D341Med (cell line): ENCODE results near the gene DNAH1.
"Not testable (repeated sequence)": the region's sequence is repeated elsewhere in the genome, so short reads cannot be mapped to it uniquely, and the experiment has no call there.

Experiments used
- DNase-seq: peaks from one replicate; pipeline ENCODE4 v3.0.0; 2012; ENCODE audit warnings: low spot score

DNAH1 gene

DNA sequence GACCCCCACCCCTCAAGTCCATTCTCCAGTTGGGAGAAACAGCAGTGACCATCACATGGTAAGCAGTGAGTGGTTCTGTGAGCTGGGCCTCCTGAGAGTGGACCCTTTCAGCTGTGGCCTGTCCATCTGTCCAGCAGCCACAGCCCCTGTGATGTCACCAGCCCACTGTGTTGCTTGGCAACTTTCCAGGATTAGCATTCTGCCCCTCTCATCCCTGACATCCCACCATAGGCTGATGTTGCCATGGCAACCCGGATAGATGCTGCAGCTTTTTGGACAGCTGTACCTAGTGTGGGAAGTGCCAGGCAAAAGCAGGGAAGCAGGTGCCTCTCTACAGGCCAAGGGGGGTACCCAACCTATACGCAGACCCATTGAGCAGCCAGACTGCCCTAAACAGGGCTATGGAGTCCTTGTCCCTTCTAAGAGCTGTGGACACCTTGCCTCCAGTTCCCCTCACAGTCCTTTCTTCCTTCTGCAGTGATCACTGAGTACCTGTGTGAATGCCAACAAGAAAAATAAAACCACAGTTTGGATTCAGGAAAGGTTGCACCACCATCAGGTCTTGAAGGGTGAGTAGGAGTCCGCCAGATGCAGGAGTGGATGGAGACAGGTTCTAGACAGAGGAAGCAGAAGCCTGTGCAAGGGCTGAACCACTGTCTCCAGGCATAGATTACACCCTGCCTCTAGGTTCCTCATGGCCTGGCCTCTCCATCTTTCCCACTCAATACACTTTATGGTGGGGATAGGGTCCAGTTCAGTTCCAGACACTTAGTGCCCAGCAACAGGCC is at the start of gene DNAH1:
DNAH1 (plus strand) TSS at position 343 of the 788 bp plus-strand sequence. CDS start 6,124 bp downstream, outside the sequence.
- no peak for DNase-seq

DNA sequence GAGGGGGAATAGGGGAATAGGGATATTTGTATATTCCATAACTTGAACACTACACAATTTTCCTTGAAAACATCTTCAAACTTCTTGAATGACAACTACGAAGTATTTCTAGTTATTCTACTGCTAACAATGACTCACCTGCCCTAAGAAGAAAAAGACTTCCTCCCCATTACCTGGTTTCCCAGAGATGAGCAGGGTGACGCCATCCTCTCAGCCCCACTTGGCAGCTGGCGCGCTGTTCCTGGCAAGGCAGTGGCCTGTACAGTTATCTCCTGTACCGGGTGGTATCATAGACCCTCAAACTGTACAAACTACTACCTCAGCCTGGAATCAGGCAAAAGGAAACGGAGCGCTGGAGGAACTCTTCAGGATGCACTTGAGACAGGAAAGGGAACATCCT is 48.1 kb upstream of the DNAH1 start:
- no peak for DNase-seq

DNA sequence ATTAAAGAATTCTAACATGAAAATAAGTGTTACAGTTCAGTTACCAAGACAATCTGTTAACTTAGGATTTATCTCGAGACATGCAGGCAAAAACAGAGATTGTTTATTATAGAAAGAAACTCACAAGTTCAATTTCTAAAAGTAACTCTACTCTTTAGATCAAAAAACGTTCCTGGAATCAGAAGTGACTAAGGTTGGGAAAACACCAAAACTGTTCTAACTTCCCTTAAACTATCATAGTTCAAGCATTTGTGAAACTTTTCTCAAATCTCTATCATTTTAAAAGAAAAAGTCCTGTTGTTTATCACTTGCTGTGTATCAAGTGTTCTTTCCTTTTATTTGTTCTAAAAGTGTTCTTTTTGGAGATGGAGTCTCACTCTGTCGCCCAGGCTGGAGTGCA is 46.3 kb upstream of the DNAH1 start:
- no peak for DNase-seq

DNA sequence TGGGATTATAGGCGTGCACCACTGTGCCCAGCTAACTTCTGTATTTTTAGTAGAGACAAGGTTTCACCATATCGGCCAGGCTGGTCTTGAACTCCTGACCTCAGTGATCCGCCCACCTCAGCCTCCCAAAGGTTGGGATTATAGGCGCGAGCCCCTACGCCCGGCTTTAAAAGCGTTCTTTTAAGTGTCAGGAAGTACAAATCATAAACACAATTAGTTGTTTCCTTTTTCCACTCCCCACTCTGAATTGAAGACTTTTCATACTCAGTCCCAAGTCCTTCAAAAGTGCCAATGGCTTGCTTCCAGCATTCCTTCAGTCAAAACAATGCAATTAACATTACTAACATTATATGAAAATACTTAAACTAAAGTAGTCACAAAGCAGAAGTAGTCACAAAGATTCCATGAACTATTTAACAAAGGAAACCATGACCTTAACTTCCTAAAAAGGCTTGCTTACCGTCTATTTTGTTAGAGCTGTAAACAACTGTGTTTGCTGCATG is 45.8 kb upstream of the DNAH1 start:
- no peak for DNase-seq

DNA sequence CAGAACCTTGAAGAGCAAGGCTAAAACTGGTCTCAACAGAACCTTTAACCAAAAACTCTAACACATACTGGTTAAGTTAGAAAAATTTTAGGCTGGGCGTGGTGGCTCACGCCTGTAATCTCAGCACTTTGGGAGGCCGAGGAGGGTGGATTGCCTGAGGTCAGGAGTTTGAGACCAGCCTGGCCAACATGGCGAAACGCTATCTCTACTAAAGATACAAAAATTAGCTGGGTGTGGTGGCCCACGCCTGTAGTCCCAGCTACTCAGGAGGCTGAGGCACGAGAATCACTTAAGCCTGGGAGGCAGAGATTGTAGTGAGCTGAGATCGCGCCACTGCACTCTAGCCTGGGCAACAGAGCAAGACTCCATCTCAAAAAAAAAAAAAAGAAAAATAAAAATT is 43.9 kb upstream of the DNAH1 start:
- not testable (repeated sequence) for DNase-seq

DNA sequence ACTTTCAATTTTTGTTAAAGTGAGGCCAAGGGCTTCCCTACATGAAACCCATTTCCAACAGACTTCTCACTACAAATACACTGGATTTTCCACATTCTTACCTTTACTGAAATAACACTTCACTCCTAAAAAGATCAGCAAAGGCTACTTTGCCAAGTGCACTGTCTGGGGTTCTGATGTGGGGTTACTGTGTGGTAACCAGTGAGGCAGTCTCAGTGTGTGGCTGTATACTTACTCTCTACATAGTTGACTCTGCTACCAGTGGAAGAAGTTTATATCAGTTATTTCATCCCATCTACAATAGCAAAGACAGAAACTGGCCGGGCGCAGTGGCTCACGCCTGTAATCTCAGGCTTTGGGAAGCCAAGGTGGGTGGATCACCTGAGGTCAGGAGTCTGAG is 43.3 kb upstream of the DNAH1 start:
- no peak for DNase-seq

DNA sequence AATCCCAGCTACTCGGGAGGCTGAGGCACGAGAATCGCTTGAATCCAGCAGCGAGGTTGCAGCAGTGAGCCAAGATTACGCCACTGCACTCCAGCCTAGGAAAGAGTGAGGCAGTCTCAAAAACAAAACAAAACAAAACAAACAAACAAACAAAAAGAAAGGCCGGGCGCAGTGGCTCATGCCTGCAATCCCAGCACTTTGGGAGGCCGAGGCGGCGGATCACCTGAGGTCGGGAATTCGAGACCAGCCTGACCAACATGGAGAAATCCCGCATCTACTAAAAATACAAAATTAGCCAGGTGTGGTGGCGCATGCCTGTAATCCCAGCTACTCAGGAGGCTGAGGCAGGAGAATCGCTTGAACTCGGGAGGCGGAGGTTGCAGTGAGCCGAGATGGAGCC is 41.3 kb upstream of the DNAH1 start:
- DNase-seq = not testable (repeated sequence)

DNA sequence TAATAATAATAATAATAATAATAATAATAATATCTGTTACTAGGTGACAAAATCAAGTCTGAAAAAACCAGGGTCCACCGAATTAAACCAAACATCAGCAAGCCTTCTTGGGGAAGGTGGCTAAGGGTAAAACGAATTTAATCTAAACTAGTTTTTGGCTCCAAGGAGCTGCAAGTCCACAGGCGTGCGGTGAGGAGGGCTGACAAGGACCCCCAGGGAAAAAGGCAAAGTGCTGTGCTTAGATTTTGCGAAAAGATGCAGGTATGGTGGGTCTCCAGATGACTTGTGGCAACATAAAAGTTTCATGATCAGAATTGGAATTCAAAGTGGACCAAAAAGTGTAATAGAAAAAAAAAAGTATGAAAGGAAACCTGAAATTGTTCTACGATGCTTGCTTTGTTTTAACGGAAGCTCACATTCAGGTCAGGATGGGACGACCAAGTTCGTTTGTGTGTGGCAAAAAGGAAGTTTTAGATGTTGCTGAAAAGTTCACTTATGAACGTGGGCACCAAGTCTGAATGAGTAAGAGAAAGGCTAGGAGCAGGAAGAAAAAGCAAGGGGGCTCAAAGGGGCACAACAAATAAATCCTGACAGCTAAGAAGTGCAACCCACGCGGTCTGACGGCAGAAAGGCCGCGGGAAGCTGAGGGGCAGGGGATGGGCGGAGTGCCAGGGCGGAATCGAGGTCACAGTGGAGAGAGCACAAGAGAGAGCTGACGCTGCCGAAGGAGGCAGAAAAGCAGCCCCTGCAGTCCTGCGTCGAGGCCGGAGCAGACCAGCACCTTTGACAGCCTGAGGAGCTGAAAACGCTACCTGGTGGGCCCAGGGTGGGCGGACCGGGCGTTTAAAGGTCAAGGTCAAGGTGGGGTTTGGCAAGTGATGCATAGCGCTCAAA is 38.8 kb upstream of the DNAH1 start:
- DNase-seq = peak; percentile 64

DNA sequence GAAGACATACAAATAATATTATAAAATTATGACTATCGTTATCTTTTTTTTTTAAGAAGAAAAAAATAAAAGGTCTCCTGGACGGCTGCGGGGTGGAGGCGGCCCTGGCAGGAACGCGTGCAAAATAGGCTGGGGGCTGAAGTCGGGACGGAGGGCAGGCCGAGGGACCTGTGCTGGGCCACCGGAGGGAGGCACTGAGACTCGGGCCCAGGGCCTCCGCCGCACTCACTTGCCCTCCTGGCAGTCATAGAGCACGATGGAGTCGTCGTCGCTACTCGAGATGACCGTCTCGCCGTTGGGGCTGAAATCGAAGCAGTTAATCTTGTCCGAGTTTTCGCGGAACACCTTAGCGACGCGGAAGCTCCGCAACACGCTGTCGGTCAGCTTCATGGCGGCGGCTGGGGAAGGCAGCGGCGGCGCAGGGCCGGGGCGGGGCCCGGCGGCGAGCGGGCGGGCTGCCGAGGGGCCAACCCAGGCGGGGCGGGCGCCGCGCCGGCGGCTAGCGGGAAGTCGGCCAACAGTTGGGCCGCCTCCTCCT is 38.1 kb upstream of the DNAH1 start:
- DNase-seq = peak; percentile 84

DNA sequence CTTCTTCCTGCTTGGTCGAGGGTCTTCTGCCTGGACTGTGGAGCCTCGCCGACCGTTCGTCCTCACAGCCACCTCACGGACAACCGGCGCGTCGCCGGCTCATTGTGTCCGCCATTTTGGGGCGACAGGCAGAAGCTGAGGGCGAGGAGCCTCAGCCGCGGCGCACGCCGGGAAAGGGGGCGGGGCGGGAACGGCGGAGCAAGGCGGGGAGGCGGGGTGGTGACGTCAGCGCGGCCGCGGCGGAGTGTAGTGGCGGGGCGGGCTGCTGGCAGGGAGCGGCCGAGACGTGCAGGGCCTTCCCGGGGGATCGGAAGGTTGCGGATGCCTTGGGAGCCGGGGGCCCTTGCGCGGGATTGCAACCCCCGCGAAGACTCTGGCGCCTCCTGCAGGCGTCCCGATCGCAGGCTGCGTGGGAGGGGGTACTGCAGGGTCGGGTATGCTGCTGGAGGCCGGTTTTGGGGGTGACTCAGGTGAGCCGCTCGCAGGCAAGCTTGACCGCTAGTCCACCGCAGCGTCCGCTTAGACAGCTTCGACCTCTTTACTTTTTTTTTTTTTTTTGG is 37.5 kb upstream of the DNAH1 start, which contains the start of gene WDR82:
WDR82 (minus strand) TSS at position 140 of the 560 bp plus-strand sequence. CDS start 288 bp downstream, outside the sequence.
- DNase-seq = peak; percentile 99

DNA sequence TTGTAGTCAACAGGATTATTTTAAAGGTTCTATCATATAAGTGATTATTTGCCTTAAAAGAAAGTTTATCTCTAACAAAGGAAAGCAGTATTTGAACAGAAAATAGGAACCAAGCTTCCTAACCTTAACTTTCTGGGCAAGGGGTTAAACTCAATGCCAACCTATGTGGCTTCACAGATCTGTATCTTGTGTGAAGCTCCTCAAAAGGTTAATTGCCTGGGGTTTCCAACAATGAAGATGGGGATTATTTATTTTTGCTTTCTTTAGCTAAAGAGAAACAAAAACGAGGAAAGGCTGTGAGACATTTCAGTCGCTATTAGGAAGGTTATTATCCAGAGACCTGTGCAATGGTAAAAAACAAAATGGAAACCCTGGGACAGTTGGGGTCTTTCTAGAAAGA is 36.5 kb upstream of the DNAH1 start:
- DNase-seq = no peak

DNA sequence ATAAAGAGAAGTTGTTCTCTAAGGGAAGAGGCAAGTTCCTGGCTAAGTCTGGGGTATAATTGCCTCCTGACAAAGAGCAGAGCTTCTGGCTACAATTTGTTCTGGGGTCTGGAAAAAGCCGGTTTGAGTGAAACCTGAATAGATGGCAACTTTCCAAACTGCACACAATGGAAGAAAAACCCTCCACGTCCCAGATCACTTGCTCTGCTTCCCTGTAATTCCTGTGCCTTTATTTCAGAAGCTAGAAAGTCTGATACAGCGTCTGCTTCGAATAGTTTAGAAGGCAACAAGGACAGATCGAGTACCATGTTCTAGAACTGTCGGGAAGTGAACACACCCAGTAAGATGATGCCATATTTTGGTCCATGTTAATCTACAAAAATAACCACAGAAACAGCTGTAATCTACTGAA is 36.1 kb upstream of the DNAH1 start:
- no peak for DNase-seq

DNA sequence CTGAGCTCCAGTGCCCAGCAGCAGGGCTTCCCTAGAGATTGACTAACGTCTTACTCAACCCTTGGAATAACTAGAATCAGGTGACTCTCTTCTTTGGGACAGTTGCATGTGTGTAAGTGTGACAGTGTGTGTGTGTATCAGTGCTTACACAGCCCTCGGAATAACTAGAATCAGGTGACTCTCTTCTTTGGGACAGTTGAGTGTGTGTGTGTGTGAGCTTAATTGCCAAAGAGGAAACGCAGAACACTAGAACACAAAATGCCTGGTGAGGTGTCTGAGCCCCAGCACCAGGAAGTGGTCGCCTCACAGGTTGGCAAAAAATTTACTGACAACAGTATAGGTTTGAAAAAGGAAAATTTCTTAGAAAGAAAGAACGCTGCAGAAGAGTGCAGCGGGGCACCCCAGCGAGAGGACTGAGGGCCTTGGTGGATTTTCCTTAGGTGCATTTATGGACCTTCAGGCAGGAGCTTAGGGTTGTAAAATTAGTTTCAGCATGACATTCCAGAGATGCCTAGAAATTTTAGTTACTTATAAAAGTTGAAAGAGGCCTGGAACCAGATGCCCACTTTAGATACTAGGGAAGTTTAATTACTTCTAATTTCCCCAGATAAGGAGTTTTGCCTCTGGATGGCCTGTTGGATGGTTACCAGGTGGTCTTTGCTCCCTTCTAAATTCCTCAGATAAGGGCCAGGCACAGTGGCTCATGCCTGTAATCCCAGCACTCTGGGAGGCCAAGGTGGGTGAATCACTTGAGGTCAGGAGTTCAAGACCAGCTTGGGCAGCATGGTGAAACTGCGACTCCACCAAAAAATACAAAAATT is 33.9 kb upstream of the DNAH1 start:
- no peak for DNase-seq

DNA sequence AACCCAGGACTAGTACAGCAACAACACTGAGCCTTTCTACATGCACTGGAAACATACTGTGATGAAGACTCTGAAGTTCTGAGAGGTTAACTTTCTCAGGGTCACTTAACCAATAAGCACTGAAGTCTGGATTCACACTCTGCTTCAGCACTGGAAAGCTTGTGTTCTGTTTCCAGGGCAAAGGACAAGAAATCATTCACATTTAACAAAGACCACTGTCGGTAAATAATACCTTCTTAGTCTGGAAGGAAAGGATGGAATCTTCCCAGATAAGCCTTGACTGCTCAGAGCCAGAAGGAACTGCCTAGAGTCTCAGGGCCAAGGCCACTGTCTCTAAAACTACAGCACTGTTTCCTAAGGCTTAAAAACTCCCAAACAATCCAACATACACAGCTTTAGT is 32.8 kb upstream of the DNAH1 start:
- no peak for DNase-seq

DNA sequence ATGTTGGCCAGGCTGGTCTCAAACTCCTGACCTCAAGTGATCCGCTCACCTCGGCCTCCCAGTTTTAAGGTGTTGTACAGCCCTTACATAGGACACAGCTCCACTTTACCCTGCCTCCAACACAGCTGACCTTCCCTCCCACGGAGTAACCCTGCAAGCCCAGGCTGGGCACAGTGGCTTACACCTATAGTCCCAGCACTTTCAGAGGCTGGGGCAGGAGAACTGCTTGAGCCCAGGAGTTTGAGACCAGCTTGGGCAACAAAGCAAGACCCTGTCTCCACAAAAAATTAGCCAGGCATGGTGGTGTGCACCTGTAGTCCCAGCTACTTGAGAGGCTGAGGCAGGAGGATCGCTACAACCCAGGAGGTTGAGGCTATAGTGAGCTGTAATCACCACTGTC is 32.1 kb upstream of the DNAH1 start:
- not testable (repeated sequence) for DNase-seq

DNA sequence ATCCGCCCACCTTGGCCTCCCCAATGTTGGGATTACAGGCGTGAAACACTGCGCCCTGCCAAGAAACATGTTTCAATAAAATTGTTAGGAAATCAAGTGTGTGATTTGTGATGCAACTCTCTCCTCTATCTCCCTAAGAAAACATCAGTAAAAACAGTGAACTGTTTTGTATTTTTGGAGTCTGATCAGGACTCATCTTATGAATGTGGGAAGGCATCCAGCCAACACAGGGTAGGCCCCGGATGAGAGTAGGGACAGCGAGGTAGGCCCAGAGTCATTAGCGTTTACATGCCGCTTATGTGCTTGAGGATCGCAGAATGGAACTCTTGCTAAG is 29.4 kb upstream of the DNAH1 start:
- peak; percentile 24 for DNase-seq

DNA sequence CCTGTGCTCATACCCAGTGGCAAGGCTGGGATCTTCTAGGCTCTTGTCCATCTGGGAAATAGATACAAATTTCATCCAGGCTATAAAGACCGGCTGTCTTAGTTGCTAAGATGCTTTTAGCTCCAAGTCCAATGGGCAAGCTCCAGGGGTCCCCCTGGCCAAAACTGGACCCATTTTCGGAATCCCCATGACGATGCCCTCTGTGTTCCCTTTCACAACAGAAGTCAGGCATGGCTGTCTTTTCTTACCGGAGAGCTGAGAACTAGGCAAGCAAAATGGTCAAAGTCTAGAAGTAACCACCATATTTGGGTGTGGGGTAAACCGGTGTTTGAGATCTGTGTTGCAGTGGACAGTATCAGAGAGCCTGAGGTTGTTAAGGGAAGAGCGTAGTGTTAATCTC is 27.4 kb upstream of the DNAH1 start:
- no peak for DNase-seq

DNA sequence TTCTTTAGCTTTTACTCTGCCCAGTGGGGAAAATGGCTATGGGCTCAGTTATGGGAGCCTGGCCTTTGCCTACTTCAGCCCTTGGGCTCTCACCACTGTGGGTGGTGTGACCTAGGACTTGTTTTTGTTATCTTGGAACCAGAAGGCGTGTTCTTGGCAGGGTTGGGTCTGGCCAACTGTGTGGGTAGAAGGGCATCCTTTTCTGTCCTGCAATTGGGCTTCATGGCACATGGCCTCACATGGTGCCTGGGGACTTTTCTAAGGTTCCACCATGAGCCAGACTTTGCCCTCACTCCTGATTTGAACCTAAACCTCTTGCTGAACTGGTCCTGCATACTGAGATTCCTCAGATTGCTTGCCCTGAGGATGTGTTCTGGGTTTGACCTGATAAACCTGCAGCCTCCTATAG is 26.8 kb upstream of the DNAH1 start:
- no peak for DNase-seq

DNA sequence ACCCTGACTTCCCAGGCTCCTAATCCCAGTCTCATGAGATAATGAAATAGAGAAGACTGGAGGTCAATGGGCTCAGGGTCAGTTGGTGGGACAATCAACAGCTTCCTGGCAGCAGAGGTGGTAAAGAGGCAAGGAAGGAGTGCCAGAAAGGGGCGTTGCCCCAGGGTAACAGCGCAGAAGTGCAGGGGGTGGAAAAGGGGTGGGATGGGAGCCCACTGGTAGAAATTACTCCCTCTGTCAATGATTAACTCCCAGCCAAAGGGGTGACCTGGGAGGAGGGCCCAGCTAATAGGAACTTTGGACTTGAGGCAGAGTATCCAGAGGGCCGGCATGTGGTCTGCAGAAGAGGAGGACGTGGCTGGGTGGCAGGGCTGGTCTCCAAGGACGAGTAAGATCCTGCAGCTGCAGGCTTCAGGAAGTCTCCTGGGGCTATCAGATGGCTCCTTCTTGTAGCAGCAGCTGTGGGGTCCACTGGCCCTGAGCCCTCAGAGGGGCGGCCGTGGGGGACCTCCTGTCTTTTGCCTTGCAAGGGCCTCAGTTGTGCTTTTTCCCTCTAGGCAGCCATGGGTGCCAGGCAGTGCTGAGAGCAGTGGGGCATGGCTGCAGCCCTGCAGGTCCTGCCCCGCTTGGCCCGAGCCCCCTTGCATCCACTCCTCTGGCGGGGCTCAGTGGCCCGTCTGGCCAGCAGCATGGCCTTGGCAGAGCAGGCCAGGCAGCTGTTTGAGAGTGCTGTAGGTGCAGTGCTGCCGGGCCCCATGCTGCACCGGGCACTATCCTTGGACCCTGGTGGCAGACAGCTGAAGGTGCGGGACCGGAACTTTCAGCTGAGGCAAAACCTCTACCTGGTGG is 26.1 kb upstream of the DNAH1 start:
- peak; percentile 35 for DNase-seq
